GM12878 (cell line): ENCODE results near the gene RAP2C. TPM values are rescaled to one million over a fixed set of nuclear protein-coding genes. Genes with fewer than 3 reads are reported as not detected.

Source experiments
- BACH1 ChIP-seq: fragments of 450-650 bp; IDR thresholded peaks from 2 replicates; pipeline ENCODE4 v1.6.1; 2017; ENCODE audit warnings: mild to moderate bottlenecking, borderline replicate concordance
- EGR1 ChIP-seq, 2 experiments: IDR thresholded peaks; 1 replicate in 1 of 2; 2 replicates in 1 of 2; pipeline ENCODE4 v1.6.1; 2011 to 2012; ENCODE audit warnings: low read depth in 2 of 2, low read length in 2 of 2, borderline replicate concordance in 1 of 2, mild to moderate bottlenecking in 1 of 2, moderate library complexity in 1 of 2
- FOXK2 ChIP-seq: fragments of 450-650 bp; IDR thresholded peaks from 2 replicates; pipeline ENCODE4 v1.6.1; 2017; ENCODE audit warnings: mild to moderate bottlenecking, moderate library complexity
- KLF5 ChIP-seq: fragments of 450-650 bp; IDR thresholded peaks from 2 replicates; pipeline ENCODE4 v1.6.1; 2014; ENCODE audit warnings: mild to moderate bottlenecking; ENCODE audit not compliant: partially characterized antibody
- PAX8 ChIP-seq: fragments of 450-650 bp; IDR thresholded peaks from 2 replicates; pipeline ENCODE4 v1.6.1; 2017; ENCODE audit warnings: mild to moderate bottlenecking, moderate library complexity
- POU2F2 ChIP-seq: IDR thresholded peaks from 3 replicates; pipeline ENCODE4 v1.6.1; 2011; ENCODE audit warnings: low read depth, mild to moderate bottlenecking, low read length, borderline replicate concordance
- SMC3 ChIP-seq: IDR thresholded peaks from 2 replicates; pipeline ENCODE4 v1.6.1; 2011; ENCODE audit warnings: low read length, improper control_type of control experiment, borderline replicate concordance
- TAF1 ChIP-seq: IDR thresholded peaks from 2 replicates; pipeline ENCODE4 v1.6.1; 2011; ENCODE audit warnings: mild to moderate bottlenecking, low read depth, low read length, borderline replicate concordance
- polyA plus RNA-seq, 11 experiments: library from polyadenylated mRNA; depleted of rRNA in 4 of 11; unstranded in 6 of 11; stranded (reverse) in 5 of 11; fragments of >200 nt; fragmentation: Nextera tagmentation in 4 of 11; fragmentation: Illumina TruSeq in 1 of 11; extraction: Ambion mirVana in 4 of 11; extraction: Trizol in 1 of 11; gene quantifications; 1 replicate in 1 of 11; 2 replicates in 10 of 11; pipeline versions ENCODE4 v1.2.1 to v1.2.3, GENCODE V29; 2011 to 2016; ENCODE audit warnings: inconsistent platforms in 2 of 11, missing spikeins in 2 of 11, low read depth in 1 of 11
- total RNA-seq, 4 experiments: library from RNA; depleted of rRNA in 3 of 4; stranded (reverse); fragments of >200 nt in 3 of 4; fragmentation: Illumina TruSeq in 1 of 4; extraction: Trizol in 1 of 4; gene quantifications; 2 replicates each; pipeline versions ENCODE4 v1.2.1 to v1.2.3, GENCODE V29; 2013 to 2021
- TF ChIP-seq, protein P1 (sequence below), 3 experiments: IDR thresholded peaks in 2 of 3; conservative IDR thresholded peaks in 1 of 3; 2 replicates each; pipeline ENCODE4 v1.5.1; 2011; ENCODE audit warnings: low read depth in 3 of 3, low read length in 3 of 3, mild to moderate bottlenecking in 3 of 3, control low read depth in 2 of 3, moderate library complexity in 2 of 3, inconsistent platforms in 1 of 3, mixed read lengths in 1 of 3; ENCODE audit not compliant: control insufficient read depth in 2 of 3, insufficient read depth in 1 of 3; ENCODE audit errors: extremely low read depth in 1 of 3
- TF ChIP-seq, protein P2 (sequence below): fragments of 450-650 bp; formaldehyde crosslinking; IDR thresholded peaks from 2 replicates; pipeline ENCODE4 v1.5.0; 2022; ENCODE audit warnings: mild to moderate bottlenecking, missing genetic modification characterization

The RAP2C gene
- total and polyA plus RNA-seq, 10 of the 15 experiments (the other 5 are each of a cell fraction or from before 2014, with no cell fraction given) = 17.1 to 32.1 (median 25.4) TPM

DNA sequence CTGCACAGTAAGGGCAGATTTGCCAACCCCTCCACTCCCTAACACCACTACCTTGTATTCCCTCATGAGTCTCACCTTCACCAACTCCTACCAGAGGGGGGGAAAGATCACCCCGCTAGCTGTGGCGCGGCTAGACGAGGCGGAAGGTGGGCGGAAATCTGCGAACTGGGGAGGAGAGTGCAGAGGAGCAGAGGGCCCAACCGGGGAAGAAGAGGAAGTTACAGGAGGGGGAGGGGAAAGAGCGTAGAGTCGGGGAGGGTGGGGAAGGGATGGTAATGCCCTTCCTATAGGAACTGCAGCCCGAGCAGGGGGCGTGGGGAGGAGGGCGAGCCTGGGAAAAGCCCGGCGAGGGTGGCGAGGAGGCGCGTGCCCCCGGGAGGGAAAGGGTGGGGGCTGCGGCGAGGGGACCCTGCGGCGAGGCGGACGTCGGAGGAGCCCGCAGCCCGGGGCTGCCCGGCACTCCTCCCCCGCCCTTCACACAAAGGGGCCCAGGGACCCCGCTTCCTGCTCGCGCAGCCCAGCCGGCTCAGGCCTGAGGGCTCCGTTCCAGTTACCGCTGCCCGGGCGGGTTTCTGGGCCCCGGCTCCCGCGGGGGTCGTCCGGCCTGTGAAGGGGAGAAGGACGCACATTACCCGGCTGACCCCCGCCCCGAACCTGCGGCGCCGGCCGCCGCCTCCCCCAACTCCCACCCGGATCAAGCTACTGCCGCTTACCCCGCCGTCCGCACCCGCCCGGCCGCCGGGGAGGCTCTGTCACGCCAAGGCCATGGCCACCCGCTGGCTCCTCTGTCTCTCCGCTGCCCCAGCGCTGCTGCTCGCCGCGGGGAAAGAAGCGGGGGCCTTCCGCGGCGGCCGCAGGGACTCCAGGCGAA, 1.8 kb downstream of the RAP2C start (continued):
- peak in 1 of 2 experiments; percentile 89; a peak in 2 of 3 replicates for TF ChIP-seq EGR1 (IDR thresholded peaks at IDR 0.05; ENCODE audit: borderline replicate concordance in 1 of 2, low read depth in 2 of 2, low read length in 2 of 2)
- TF ChIP-seq BACH1 = 0 out of 2 replicates have a peak, but pooled peaks have one; percentile 39
- TF ChIP-seq PAX8 = no peak
- TF ChIP-seq POU2F2 = peak; percentile 59; the same call in 2 of the 3 replicates
- peak; percentile 10 for TF ChIP-seq KLF5
- TF ChIP-seq, protein P1, sequence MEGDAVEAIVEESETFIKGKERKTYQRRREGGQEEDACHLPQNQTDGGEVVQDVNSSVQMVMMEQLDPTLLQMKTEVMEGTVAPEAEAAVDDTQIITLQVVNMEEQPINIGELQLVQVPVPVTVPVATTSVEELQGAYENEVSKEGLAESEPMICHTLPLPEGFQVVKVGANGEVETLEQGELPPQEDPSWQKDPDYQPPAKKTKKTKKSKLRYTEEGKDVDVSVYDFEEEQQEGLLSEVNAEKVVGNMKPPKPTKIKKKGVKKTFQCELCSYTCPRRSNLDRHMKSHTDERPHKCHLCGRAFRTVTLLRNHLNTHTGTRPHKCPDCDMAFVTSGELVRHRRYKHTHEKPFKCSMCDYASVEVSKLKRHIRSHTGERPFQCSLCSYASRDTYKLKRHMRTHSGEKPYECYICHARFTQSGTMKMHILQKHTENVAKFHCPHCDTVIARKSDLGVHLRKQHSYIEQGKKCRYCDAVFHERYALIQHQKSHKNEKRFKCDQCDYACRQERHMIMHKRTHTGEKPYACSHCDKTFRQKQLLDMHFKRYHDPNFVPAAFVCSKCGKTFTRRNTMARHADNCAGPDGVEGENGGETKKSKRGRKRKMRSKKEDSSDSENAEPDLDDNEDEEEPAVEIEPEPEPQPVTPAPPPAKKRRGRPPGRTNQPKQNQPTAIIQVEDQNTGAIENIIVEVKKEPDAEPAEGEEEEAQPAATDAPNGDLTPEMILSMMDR (IDR thresholded peaks at IDR 0.05 in 2 of 3, conservative IDR thresholded peaks at IDR 0.05 in 1 of 3; ENCODE audit: control insufficient read depth in 2 of 3, extremely low read depth in 1 of 3, insufficient read depth in 1 of 3, low read depth in 3 of 3, low read length in 3 of 3) = no peak
- no peak for TF ChIP-seq SMC3
- no peak for TF ChIP-seq FOXK2
- peak; percentile 52; the same call in 1 of the 2 replicates for TF ChIP-seq TAF1
- TF ChIP-seq, protein P2, sequence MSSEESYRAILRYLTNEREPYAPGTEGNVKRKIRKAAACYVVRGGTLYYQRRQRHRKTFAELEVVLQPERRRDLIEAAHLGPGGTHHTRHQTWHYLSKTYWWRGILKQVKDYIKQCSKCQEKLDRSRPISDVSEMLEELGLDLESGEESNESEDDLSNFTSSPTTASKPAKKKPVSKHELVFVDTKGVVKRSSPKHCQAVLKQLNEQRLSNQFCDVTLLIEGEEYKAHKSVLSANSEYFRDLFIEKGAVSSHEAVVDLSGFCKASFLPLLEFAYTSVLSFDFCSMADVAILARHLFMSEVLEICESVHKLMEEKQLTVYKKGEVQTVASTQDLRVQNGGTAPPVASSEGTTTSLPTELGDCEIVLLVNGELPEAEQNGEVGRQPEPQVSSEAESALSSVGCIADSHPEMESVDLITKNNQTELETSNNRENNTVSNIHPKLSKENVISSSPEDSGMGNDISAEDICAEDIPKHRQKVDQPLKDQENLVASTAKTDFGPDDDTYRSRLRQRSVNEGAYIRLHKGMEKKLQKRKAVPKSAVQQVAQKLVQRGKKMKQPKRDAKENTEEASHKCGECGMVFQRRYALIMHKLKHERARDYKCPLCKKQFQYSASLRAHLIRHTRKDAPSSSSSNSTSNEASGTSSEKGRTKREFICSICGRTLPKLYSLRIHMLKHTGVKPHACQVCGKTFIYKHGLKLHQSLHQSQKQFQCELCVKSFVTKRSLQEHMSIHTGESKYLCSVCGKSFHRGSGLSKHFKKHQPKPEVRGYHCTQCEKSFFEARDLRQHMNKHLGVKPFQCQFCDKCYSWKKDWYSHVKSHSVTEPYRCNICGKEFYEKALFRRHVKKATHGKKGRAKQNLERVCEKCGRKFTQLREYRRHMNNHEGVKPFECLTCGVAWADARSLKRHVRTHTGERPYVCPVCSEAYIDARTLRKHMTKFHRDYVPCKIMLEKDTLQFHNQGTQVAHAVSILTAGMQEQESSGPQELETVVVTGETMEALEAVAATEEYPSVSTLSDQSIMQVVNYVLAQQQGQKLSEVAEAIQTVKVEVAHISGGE = no peak
